ENCODE measurements around the gene EPS8L2.

The EPS8L2 gene

DNA sequence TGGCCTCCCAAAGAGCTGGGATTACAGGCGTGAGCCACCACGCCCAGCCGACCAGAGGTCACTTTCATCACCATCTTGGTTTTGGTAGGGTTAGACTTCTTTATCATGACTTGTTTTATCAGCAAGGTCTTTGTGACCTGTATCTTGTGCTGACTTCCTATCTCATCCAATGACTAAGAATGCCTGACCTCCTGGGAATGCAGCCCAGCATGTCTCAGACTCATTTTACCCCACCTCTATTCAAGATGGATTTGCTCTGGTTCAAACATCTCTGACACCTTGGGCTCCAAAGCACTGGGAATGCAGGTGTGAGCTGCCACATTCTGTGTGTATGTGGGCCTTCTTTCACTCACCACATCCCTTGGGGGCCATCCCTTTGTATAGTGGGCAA, 36.1 kb downstream of the EPS8L2 start:
- Histone ChIP-seq H3K4me3 (ENCODE audit: insufficient read depth, low read depth, low read length) (no peak overlapping the region), H3K9me3 (ENCODE audit: control insufficient read depth, low read length) (no peaks in the 10 kb centered on the region), H3K4me1 (ENCODE audit: control insufficient read depth, insufficient read depth, low read length) (no peaks in the 10 kb centered on the region), H3K27ac (ENCODE audit: insufficient read depth, low read depth, low read length, poor library complexity, severe bottlenecking) (no peak overlapping the region), H3K27me3 (ENCODE audit: control insufficient read depth, insufficient read depth, low read length, poor library complexity, severe bottlenecking) (no peaks in the 10 kb centered on the region), H3K36me3 (ENCODE audit: control insufficient read depth, insufficient read depth, low read length) (no peaks in the 10 kb centered on the region)
- 94 to 95% methylated on average over 3 of the region's 3 CpGs for WGBS, 2 experiments

DNA sequence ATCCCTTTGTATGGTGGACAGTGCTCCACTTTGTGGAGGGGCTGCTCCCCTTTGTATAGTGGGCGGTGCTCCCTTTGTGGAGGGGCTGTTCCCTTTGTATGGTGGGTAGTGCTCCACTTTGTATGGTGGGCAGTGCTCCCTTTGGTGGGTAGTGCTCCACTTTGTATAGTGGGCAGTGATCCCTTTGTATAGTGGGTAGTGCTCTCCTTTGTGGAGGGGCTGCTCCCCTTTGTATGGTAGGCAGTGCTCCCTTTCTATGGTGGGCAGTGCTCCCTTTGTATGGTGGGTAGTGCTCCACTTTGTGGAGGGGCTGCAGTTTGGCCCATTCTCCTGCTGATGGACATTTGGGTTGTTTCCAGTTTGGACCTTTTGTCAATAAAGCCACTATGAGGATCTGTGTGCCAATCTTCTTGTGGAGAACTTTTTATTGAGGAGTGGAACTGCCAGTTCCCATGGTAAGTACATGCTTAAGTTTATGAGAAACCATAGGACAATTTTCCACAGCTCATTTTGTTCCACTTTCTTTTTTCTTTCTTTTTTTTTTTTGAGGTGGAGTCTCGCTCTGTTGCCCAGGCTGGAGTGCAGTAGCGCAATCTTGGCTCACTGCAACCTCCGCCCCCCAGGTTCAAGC, 36.7 kb downstream of the EPS8L2 start:
- Histone ChIP-seq H3K9me3 (ENCODE audit: control insufficient read depth, low read length) (no peaks in the 10 kb centered on the region), H3K36me3 (ENCODE audit: control insufficient read depth, insufficient read depth, low read length) (no peaks in the 10 kb centered on the region), H3K4me1 (ENCODE audit: control insufficient read depth, insufficient read depth, low read length) (no peaks in the 10 kb centered on the region), H3K4me3 (ENCODE audit: insufficient read depth, low read depth, low read length) (no peak overlapping the region), H3K27me3 (ENCODE audit: control insufficient read depth, insufficient read depth, low read length, poor library complexity, severe bottlenecking) (no peaks in the 10 kb centered on the region), H3K27ac (ENCODE audit: insufficient read depth, low read depth, low read length, poor library complexity, severe bottlenecking) (no peak overlapping the region)
- 91 to 95% methylated on average over 4 of the region's 4 CpGs for WGBS, 2 experiments

DNA sequence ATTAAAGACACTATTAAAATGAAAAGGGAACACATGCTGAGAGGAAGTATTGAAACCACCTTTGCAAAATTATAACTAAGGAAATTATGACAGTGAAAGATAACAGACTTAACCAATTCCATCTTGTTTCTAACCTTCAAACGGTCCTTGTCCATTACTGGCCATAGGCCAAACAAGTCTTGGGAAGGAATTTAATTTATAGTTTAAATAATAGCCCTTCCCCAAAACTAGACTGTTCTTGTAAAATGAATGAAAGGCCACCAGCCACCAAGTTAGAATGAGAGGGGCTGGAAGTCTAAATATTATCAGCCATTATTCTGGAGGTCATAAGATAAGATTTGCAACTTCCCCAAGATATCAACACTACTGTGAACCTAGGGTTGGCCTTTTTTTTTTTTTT, 39.4 kb downstream of the EPS8L2 start:
- H3K27me3 ChIP-seq (ENCODE audit: control insufficient read depth, insufficient read depth, low read length, poor library complexity, severe bottlenecking) = no peaks in the 10 kb centered on the region
- no peak overlapping the region for H3K27ac ChIP-seq (ENCODE audit: insufficient read depth, low read depth, low read length, poor library complexity, severe bottlenecking)
- H3K4me3 ChIP-seq (ENCODE audit: insufficient read depth, low read depth, low read length) = no peak overlapping the region
- WGBS, 2 experiments = 100% methylated on average over 1 of the region's 1 CpG; no CpG with 5 or more reads in 1 of the 2 experiments
- H3K4me1 ChIP-seq (ENCODE audit: control insufficient read depth, insufficient read depth, low read length) = no peaks in the 10 kb centered on the region
- no peaks in the 10 kb centered on the region for H3K36me3 ChIP-seq (ENCODE audit: control insufficient read depth, insufficient read depth, low read length)
- H3K9me3 ChIP-seq (ENCODE audit: control insufficient read depth, low read length) = no peaks in the 10 kb centered on the region

DNA sequence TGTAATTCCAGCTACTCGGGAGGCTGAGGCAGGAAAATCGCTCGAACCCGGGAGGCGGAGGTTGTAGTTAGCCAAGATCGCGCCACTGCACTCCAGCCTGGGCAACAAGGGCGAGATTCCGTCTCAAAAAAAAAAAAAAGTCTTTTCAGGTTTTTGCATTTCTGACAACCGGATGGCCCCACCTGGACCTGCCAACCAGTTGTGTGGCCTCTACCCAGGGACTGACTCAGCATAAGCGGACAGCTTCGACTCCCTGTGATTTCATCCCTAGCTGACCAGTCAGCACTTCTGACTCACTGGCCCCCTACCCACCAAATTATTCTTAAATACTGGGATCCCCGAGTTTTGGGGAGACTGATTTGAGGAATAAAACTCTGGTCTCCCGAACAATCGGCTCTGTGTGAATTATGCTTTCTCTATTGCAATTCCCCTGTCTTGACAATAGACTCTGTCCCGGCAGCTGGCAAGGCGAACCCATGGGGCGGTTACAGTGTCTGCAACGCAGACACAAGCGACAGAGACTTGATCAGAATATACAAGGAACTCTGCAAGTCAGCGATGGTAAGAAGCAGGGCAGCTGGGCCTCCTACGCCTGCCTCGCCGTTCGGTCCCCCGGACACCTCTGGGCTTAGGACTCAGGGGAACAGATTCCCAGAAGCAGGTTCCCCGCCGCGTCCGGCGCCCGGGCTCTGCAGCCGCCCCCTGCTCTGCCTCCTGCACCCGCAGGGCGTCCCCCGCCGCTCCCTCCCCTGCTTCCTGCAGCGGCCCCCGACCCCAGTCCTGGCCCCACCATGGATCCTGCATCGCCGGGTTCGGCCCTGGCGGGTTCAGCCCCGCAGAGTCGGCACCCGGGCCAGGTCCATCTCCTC, 40.5 kb downstream of the EPS8L2 start:
- no peaks in the 10 kb centered on the region for H3K36me3 ChIP-seq (ENCODE audit: control insufficient read depth, insufficient read depth, low read length)
- WGBS, 2 experiments = 24% methylated on average over 46 of the region's 46 CpGs
- peak overlapping the region; percentile 84 for H3K4me3 ChIP-seq (ENCODE audit: insufficient read depth, low read depth, low read length)
- H3K9me3 ChIP-seq (ENCODE audit: control insufficient read depth, low read length) = no peaks in the 10 kb centered on the region
- H3K27me3 ChIP-seq (ENCODE audit: control insufficient read depth, insufficient read depth, low read length, poor library complexity, severe bottlenecking) = no peaks in the 10 kb centered on the region
- H3K27ac ChIP-seq (ENCODE audit: insufficient read depth, low read depth, low read length, poor library complexity, severe bottlenecking) = no peak overlapping the region
- H3K4me1 ChIP-seq (ENCODE audit: control insufficient read depth, insufficient read depth, low read length) = no peaks in the 10 kb centered on the region

DNA sequence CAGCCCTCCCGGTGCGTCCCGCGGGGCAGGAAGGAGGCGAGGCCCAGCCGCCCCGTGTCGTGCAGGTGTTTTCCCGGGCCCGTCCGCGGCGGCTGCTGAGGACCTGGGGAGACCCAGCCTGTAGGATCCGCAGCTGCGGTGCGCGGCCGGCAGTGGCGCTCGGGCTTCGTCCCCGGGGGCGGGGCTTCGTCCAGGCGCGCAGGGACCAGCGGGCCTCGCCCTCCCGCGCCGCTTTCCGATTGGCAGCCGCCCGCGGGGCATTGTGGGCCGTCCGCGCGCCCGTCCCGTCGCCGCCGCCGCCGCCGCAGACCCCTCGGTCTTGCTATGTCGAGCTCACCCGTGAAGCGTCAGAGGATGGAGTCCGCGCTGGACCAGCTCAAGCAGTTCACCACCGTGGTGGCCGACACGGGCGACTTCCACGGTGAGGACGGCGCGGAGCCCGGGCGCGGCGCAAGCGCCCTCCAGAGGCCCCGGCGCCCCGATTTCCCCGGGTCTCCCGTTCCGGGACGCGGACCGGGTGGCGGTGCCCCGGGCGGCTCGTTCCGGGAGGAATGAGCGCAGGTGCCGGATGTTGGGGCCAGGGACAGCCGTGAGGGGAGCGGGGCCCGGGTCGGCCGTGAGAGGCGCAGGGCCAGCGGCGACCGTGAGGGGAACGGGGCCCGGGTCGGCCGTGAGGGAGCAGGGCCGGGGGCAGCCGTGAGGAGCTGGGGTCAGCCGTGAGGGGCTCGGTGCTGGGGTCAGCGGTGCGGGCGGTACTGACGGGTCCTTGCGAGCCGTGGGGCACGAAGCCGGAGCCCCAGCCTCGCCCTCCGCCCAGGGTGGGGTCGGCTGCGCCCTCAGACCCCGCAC, 41.4 kb downstream of the EPS8L2 start, which contains the start of gene TALDO1:
TSS of gene TALDO1 (plus strand) at position 307 of the 849 bp plus-strand sequence. CDS start at position 325, 18 bp downstream.
- WGBS, 2 experiments = 0% methylated on average over 112 of the region's 112 CpGs
- no peak within 1 kb of the TSS for H3K27ac ChIP-seq (ENCODE audit: insufficient read depth, low read depth, low read length, poor library complexity, severe bottlenecking)
- peak within 1 kb of the TSS; percentile 84 for H3K4me3 ChIP-seq (ENCODE audit: insufficient read depth, low read depth, low read length)
- H3K27me3 ChIP-seq (ENCODE audit: control insufficient read depth, insufficient read depth, low read length, poor library complexity, severe bottlenecking) = no peaks in the 10 kb centered on the region
- H3K9me3 ChIP-seq (ENCODE audit: control insufficient read depth, low read length) = no peaks in the 10 kb centered on the region
- no peaks in the 10 kb centered on the region for H3K36me3 ChIP-seq (ENCODE audit: control insufficient read depth, insufficient read depth, low read length)
- no peaks in the 10 kb centered on the region for H3K4me1 ChIP-seq (ENCODE audit: control insufficient read depth, insufficient read depth, low read length)

DNA sequence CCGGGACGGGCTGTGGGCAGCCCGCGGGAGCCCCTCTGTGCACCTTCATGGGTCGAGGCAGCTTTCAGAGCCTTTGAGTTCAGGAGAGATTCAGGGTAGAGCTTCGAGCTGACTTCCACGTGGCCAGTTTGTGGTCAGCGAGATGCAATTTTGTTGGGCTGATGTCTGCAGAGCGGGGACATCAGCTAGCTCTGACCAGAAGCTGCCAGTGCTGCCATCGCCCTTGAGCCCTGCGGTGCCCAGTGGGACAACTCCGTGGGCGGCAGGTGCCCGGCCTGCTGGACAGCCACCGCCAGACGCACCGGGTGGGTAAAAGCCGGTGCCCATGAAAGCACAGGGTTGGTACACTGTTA, 42.0 kb downstream of the EPS8L2 start:
- no peaks in the 10 kb centered on the region for H3K27me3 ChIP-seq (ENCODE audit: control insufficient read depth, insufficient read depth, low read length, poor library complexity, severe bottlenecking)
- no peaks in the 10 kb centered on the region for H3K9me3 ChIP-seq (ENCODE audit: control insufficient read depth, low read length)
- peak overlapping the region; percentile 84 for H3K4me3 ChIP-seq (ENCODE audit: insufficient read depth, low read depth, low read length)
- no peaks in the 10 kb centered on the region for H3K4me1 ChIP-seq (ENCODE audit: control insufficient read depth, insufficient read depth, low read length)
- 12 to 13% methylated on average over 18 of the region's 18 CpGs for WGBS, 2 experiments
- no peak overlapping the region for H3K27ac ChIP-seq (ENCODE audit: insufficient read depth, low read depth, low read length, poor library complexity, severe bottlenecking)
- no peaks in the 10 kb centered on the region for H3K36me3 ChIP-seq (ENCODE audit: control insufficient read depth, insufficient read depth, low read length)

DNA sequence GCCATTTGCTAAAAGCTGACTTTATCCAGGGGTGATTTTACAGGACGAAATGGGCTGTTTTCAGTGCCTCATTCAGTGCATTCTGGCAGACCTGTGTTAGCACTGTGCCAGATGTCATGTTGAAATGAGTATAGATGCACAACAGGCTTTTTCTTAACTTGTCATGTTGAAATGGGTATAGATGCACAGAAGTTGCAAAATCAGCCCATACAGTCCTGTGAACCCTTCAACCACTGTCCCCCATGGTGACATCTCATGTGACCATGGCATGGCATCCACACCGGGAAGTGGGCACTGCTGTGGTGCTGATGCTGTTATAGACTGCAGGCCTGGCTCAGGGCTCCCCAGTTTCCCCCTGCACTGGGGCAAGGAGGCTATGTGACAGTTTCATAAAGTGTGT, 43.7 kb downstream of the EPS8L2 start:
- 87 to 89% methylated on average over 2 of the region's 2 CpGs for WGBS, 2 experiments
- no peaks in the 10 kb centered on the region for H3K27me3 ChIP-seq (ENCODE audit: control insufficient read depth, insufficient read depth, low read length, poor library complexity, severe bottlenecking)
- no peak overlapping the region for H3K4me3 ChIP-seq (ENCODE audit: insufficient read depth, low read depth, low read length)
- H3K27ac ChIP-seq (ENCODE audit: insufficient read depth, low read depth, low read length, poor library complexity, severe bottlenecking) = no peak overlapping the region
- H3K9me3 ChIP-seq (ENCODE audit: control insufficient read depth, low read length) = no peaks in the 10 kb centered on the region
- no peaks in the 10 kb centered on the region for H3K4me1 ChIP-seq (ENCODE audit: control insufficient read depth, insufficient read depth, low read length)
- H3K36me3 ChIP-seq (ENCODE audit: control insufficient read depth, insufficient read depth, low read length) = no peaks in the 10 kb centered on the region

DNA sequence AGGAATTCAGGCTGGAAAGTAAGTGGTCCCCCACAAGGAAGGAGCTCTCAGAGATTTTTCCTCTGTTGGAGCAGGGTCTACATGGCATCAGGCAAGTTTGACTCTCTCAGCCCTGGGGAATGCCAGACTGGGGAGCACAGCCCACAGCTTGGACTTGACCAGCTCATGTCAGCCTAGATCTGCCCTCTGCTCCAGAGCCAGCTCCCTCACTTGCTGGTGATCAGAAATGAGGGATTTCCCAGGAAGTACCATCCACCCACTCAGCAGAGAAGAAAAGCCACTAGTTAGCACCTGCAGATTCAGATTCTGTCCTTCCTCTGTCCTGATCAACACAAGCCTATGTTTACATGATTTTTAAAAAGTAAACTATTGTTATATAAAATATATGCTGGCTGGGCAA, 54.2 kb downstream of the EPS8L2 start:
- Histone ChIP-seq H3K27me3 (ENCODE audit: control insufficient read depth, insufficient read depth, low read length, poor library complexity, severe bottlenecking) (no peaks in the 10 kb centered on the region), H3K9me3 (ENCODE audit: control insufficient read depth, low read length) (no peaks in the 10 kb centered on the region), H3K4me3 (ENCODE audit: insufficient read depth, low read depth, low read length) (no peak overlapping the region), H3K4me1 (ENCODE audit: control insufficient read depth, insufficient read depth, low read length) (no peaks in the 10 kb centered on the region), H3K27ac (ENCODE audit: insufficient read depth, low read depth, low read length, poor library complexity, severe bottlenecking) (no peak overlapping the region), H3K36me3 (ENCODE audit: control insufficient read depth, insufficient read depth, low read length) (peaks cover 25% of the 10 kb centered on the region)

DNA sequence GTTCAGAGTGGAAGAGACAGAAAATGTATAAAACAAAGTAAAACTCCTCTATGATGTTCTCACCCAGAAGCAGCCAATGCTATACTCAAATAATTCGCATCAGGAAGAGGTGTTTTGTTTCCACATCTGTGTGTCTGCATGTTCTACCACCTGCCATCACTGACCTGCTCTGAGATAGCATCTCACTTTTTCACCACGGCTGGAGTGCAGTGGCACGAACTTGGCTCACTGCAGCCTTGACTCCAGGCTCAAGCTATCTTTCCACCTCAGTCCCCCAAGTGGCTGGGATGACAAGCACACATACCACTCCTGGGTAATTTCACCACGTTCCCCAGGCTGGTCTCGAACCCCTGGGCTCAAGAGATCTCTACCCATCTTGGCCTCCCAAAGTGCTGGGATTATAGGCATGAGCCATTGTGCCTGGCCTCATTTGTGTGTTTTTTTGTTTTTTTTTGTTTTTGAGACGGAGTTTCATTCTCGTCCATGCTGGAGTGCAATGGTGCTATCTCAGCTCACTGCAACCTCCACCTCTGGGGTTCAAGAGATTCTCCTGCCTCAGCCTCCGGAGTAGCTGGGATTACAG, 55.6 kb downstream of the EPS8L2 start:
- Histone ChIP-seq H3K27ac (ENCODE audit: insufficient read depth, low read depth, low read length, poor library complexity, severe bottlenecking) (no peak overlapping the region), H3K4me3 (ENCODE audit: insufficient read depth, low read depth, low read length) (no peak overlapping the region), H3K4me1 (ENCODE audit: control insufficient read depth, insufficient read depth, low read length) (no peaks in the 10 kb centered on the region), H3K27me3 (ENCODE audit: control insufficient read depth, insufficient read depth, low read length, poor library complexity, severe bottlenecking) (no peaks in the 10 kb centered on the region), H3K9me3 (ENCODE audit: control insufficient read depth, low read length) (no peaks in the 10 kb centered on the region), H3K36me3 (ENCODE audit: control insufficient read depth, insufficient read depth, low read length) (peaks cover 24% of the 10 kb centered on the region)
- 95 to 96% methylated on average over 8 of the region's 8 CpGs for WGBS, 2 experiments
